HCT116 (cell line): ENCODE measurements around the gene SYMPK. TPM values are rescaled to one million over a fixed set of nuclear protein-coding genes. Genes with fewer than 3 reads are reported as not detected.

ENCODE experiments used
- ATAC-seq: fragments of 200-7000 bp; cut with Tn5 transposase; 2 replicates; pipeline ENCODE4 v1.9.1; 2020; ENCODE audit warnings: mild to moderate bottlenecking, moderate library complexity
- BruUV-seq: library from RNA; stranded (reverse); fragments of 400-500 nt; replicated peaks from 2 replicates; lab custom pipeline; 2021; lab: Mats Ljungman, UMichigan
- CTCF ChIA-PET: fragments of 300-600 bp; sonication (Branson Sonifier 250); formaldehyde crosslinking; loops from one replicate; lab custom pipeline; 2021; ENCODE audit warnings: antibody characterized with exemption; lab: Charles Lee
- POLR2A ChIA-PET: fragments of 300-600, 350-600 bp; sonication (Branson Sonifier 250); formaldehyde crosslinking; loops from one replicate; lab custom pipeline; 2021; ENCODE audit warnings: antibody characterized with exemption; lab: Charles Lee
- RAD21 ChIA-PET, 2 experiments: fragments of 300-600 bp; sonication (Branson Sonifier 250); formaldehyde crosslinking; loops; one replicate each; lab custom pipeline; 2023; ENCODE audit warnings: low total read pairs in 2 of 2; ENCODE audit not compliant: uncharacterized antibody in 2 of 2, unreplicated experiment in 2 of 2, low non-redundant PET in 1 of 2; lab: Charles Lee
- DNase-seq: peaks from one replicate; pipeline ENCODE4 v3.0.0-alpha.2; 2010; ENCODE audit warnings: low read depth, low spot score
- H2AFZ ChIP-seq: fragments of 200-600 bp; shearing (Covaris generic), sonication (generic); 2 replicates; pipeline ENCODE4 v1.6.1; 2017; ENCODE audit warnings: low read depth, mixed run types, mixed read lengths, antibody characterized with exemption, low read length; ENCODE audit not compliant: poor library complexity, severe bottlenecking
- H3K27ac ChIP-seq: 2 replicates; pipeline ENCODE4 v1.5.1; 2012; ENCODE audit warnings: low read depth, low read length
- H3K27me3 ChIP-seq: fragments of 200-600 bp; sonication (generic); 2 replicates; pipeline ENCODE4 v1.6.1; 2016; ENCODE audit warnings: mixed run types, low read length, mixed read lengths; ENCODE audit not compliant: insufficient read depth
- H3K36me3 ChIP-seq, 2 experiments: fragments of 200-500 bp in 1 of 2; fragments of 200-600 bp in 1 of 2; sonication (Bioruptor generic) in 1 of 2; sonication (generic) in 1 of 2; 2 replicates each; pipeline versions ENCODE4 v1.5.1 to v1.6.1; 2014 to 2016; ENCODE audit warnings: low read length in 2 of 2, inconsistent platforms in 1 of 2, mixed read lengths in 1 of 2, mixed run types in 1 of 2; ENCODE audit not compliant: insufficient read depth in 2 of 2, control insufficient read depth in 1 of 2
- H3K4me1 ChIP-seq, 2 experiments: fragments of 200-600 bp in 1 of 2; sonication (generic) in 1 of 2; 2 replicates each; pipeline versions ENCODE4 v1.5.1 to v1.6.1; 2012 to 2017; ENCODE audit warnings: low read length in 2 of 2, inconsistent platforms in 1 of 2, mild to moderate bottlenecking in 1 of 2, mixed read lengths in 1 of 2, mixed run types in 1 of 2, moderate library complexity in 1 of 2; ENCODE audit not compliant: insufficient read depth in 2 of 2, control insufficient read depth in 1 of 2
- H3K4me2 ChIP-seq: fragments of 200-600 bp; sonication (generic); 2 replicates; pipeline ENCODE4 v1.6.1; 2017; ENCODE audit warnings: mixed run types, low read length, mixed read lengths
- H3K4me3 ChIP-seq, 2 experiments: fragments of 200-600 bp in 1 of 2; sonication (generic) in 1 of 2; replicated peaks in 1 of 2; 2 replicates each; pipeline ENCODE4 v1.5.1; 2011 to 2016; ENCODE audit warnings: low read length in 2 of 2, control low read depth in 1 of 2, low read depth in 1 of 2, mild to moderate bottlenecking in 1 of 2, mixed read lengths in 1 of 2, mixed run types in 1 of 2
- H3K79me2 ChIP-seq: fragments of 200-600 bp; sonication (generic); 2 replicates; pipeline ENCODE4 v1.6.1; 2017; ENCODE audit warnings: mild to moderate bottlenecking, mixed run types, low read length, moderate library complexity, mixed read lengths; ENCODE audit not compliant: insufficient read depth
- H3K9ac ChIP-seq: fragments of 200-600 bp; sonication (generic); 2 replicates; pipeline ENCODE4 v1.6.1; 2016; ENCODE audit warnings: low read length, mixed read lengths
- H3K9me2 ChIP-seq: fragments of 200-600 bp; sonication (generic), shearing (Covaris generic); 2 replicates; pipeline ENCODE4 v1.6.1; 2017; ENCODE audit warnings: mixed run types, mild to moderate bottlenecking, moderate library complexity; ENCODE audit not compliant: insufficient read depth
- H3K9me3 ChIP-seq, 2 experiments: fragments of 200-500 bp in 1 of 2; fragments of 200-600 bp in 1 of 2; sonication (Bioruptor generic) in 1 of 2; sonication (generic) in 1 of 2; 2 replicates each; pipeline ENCODE4 v1.6.1; 2014 to 2017; ENCODE audit warnings: low read length in 2 of 2, mixed read lengths in 2 of 2, inconsistent platforms in 1 of 2, low read depth in 1 of 2, mild to moderate bottlenecking in 1 of 2, mixed run types in 1 of 2, moderate library complexity in 1 of 2; ENCODE audit not compliant: control insufficient read depth in 1 of 2, insufficient read depth in 1 of 2
- H4K20me1 ChIP-seq: fragments of 200-600 bp; sonication (generic), shearing (Covaris generic); 2 replicates; pipeline ENCODE4 v1.6.1; 2017; ENCODE audit warnings: mixed run types, mild to moderate bottlenecking, moderate library complexity; ENCODE audit not compliant: insufficient read depth
- CBX3 ChIP-seq: IDR thresholded peaks from 2 replicates; pipeline ENCODE4 v1.6.1; 2012; ENCODE audit warnings: low read depth
- CEBPB ChIP-seq: IDR thresholded peaks from 2 replicates; pipeline ENCODE4 v1.6.1; 2012; ENCODE audit warnings: low read depth
- CTCF ChIP-seq, 3 experiments: fragments of 200-600 bp in 1 of 3; sonication (generic) in 1 of 3; IDR thresholded peaks in 2 of 3; conservative IDR thresholded peaks in 1 of 3; 2 replicates each; pipeline ENCODE4 v1.5.1; 2012 to 2017; ENCODE audit warnings: low read depth in 2 of 3, low read length in 2 of 3, antibody characterized with exemption in 1 of 3, borderline replicate concordance in 1 of 3, control low read depth in 1 of 3, mild to moderate bottlenecking in 1 of 3, mixed read lengths in 1 of 3, mixed run types in 1 of 3, moderate library complexity in 1 of 3; ENCODE audit not compliant: insufficient read depth in 1 of 3
- JUND ChIP-seq: IDR thresholded peaks from 2 replicates; pipeline ENCODE4 v1.6.1; 2012
- POLR2A ChIP-seq: IDR thresholded peaks from 2 replicates; pipeline ENCODE4 v1.7.0; 2011; ENCODE audit warnings: borderline replicate concordance; ENCODE audit not compliant: insufficient read depth, insufficient read length; ENCODE audit errors: extremely low read depth
- POLR2AphosphoS5 ChIP-seq: IDR thresholded peaks from 2 replicates; pipeline ENCODE4 v1.6.1; 2011; ENCODE audit warnings: mild to moderate bottlenecking, low read depth, low read length, moderate library complexity
- SIN3A ChIP-seq: IDR thresholded peaks from 2 replicates; pipeline ENCODE4 v1.6.1; 2012; ENCODE audit warnings: low read depth
- SRF ChIP-seq: IDR thresholded peaks from 2 replicates; pipeline ENCODE4 v1.6.1; 2012; ENCODE audit warnings: low read depth
- TCF7L2 ChIP-seq: IDR thresholded peaks from 2 replicates; pipeline ENCODE4 v1.7.0; 2011; ENCODE audit warnings: borderline replicate concordance, inconsistent platforms; ENCODE audit not compliant: insufficient read depth, insufficient read length; ENCODE audit errors: extremely low read depth
- YY1 ChIP-seq: IDR thresholded peaks from 2 replicates; pipeline ENCODE4 v1.6.1; 2011; ENCODE audit warnings: low read length, low read depth, moderate library complexity, mild to moderate bottlenecking; ENCODE audit not compliant: insufficient replicate concordance; ENCODE audit errors: extremely low read depth
- ZFX ChIP-seq: fragments of 450-650 bp; IDR thresholded peaks from 2 replicates; pipeline ENCODE4 v1.6.1; 2017
- ZNF274 ChIP-seq: fragments of 200-500 bp; sonication (Bioruptor generic); IDR thresholded peaks from 2 replicates; pipeline ENCODE4 v1.6.1; 2014; ENCODE audit warnings: mild to moderate bottlenecking, low read depth, low read length, inconsistent platforms
- intact Hi-C: fragments of 100-400 bp; cut with micrococcal nuclease; formaldehyde crosslinking; loops from 2 replicates; pipeline ENCODE4 v1.10.0; 2022
- total RNA-seq: library from RNA; stranded (reverse); gene quantifications from one replicate; pipeline ENCODE4 v1.2.1, GENCODE V29; 2021; ENCODE audit not compliant: unreplicated experiment
- TF ChIP-seq, protein P1 (sequence below): IDR thresholded peaks from 2 replicates; pipeline ENCODE4 v1.6.1; 2012

The SYMPK gene
- total RNA-seq, 1 experiment from 2014 or later = 117 TPM

DNA sequence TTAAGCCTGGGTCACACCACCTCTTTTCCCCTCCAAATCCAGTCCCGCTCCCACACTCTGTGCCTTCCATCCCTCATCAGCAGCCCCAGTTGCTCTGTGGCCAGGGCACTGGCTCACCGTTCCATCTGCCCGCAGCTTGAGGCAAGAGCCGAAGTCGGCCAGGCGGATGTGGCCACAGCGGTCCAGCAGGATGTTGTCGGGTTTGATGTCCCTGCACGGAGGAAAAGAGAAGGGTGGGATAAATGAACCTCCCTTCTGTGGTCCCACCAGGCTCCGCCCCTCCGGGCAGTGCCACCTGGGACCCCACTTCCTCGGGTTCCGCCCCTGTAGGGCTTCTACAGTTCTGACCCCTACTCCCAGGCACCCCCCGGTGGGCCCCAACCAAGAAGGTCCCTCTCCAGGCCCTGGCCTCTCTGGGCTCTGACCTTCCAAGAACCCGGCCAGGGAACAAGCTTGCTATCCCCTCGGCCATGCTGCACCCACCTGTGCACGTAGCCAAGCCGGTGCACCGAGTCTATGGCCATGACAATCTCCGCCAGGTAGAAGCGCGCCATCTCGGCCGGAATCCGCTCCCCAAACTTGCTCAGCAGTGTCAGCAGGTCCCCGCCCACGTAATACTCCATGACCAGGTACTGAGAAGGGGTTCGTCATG is 84.8 kb downstream of the SYMPK start:
- TF ChIP-seq POLR2A (no peak), YY1 (no peak), CEBPB (no peak), JUND (no peak), CBX3 (no peak), ZNF274 (no peak), ZFX (no peak), TCF7L2 (no peak), SRF (no peak), CTCF (IDR thresholded peaks at IDR 0.05 in 2 of 3, conservative IDR thresholded peaks at IDR 0.05 in 1 of 3; ENCODE audit: borderline replicate concordance in 1 of 3, insufficient read depth in 1 of 3, low read depth in 2 of 3, low read length in 2 of 3) (no peak), POLR2AphosphoS5 (no peak), SIN3A (no peak)
- TF ChIP-seq, protein P1, sequence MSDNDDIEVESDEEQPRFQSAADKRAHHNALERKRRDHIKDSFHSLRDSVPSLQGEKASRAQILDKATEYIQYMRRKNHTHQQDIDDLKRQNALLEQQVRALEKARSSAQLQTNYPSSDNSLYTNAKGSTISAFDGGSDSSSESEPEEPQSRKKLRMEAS = no peak
- TF ChIP-seq, all 23 proteins: peak for 0

More for the DNA sequence above, 84.8 kb downstream of the SYMPK start:
- no TSS peak for BruUV-seq
- RAD21 ChIA-PET = no interaction called here
- Histone ChIP-seq H3K9me2 (no peaks in the 10 kb centered on the region), H3K79me2 (no peaks in the 10 kb centered on the region), H3K4me1 (peaks cover 38 to 48% of the 10 kb centered on the region in 2 experiments), H2AFZ (no peak overlapping the region), H3K9ac (no peak overlapping the region), H3K4me2 (peak overlapping the region; percentile 84), H3K9me3 (no peaks in the 10 kb centered on the region), H4K20me1 (no peaks in the 10 kb centered on the region), H3K4me3 (no peak overlapping the region), H3K27ac (no peak overlapping the region; the same call in 1 of the 2 replicates), H3K36me3 (peaks cover 0 to 10% of the 10 kb centered on the region in 2 experiments; a peak in 3 of 4 replicates), H3K27me3 (no peaks in the 10 kb centered on the region)
- intact Hi-C loops = loop anchor here (10.0 kb wide), 1 partner anchor 683 kb away; the partner anchor contains the start of gene PPP1R37
- CTCF ChIA-PET = interaction anchor here (2.2 kb wide), 1 partner anchor 9 kb away, joined by 71 read pairs; the partner anchor contains the start of gene SIX5
- DNase-seq (no peak), ATAC-seq (no peak)
- POLR2A ChIA-PET = no interaction called here
